ENCODE measurements around the gene BNIP3.

DNA sequence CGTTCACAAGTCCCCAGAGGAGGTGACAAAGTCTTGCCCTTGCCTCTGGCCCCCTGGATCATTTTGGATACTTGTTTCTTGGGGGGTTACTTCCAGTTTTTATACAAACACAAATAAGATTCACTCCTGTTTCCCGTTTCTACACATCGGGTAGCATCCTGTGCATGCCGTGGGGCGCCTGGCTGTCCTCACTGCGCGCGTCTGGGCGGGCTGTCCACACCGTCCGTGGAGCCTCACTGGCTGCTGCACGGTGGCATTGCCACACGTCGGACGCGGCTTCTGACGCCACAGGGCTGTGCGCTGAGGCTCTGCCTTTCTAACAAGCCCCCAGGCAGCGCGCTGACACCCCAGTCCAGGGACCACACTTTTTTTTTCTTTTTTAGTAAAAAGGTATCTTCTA lies 18.4 kb downstream of the BNIP3 start:
- TF ChIP-seq TAF1 (IDR thresholded peaks at IDR 0.05; ENCODE audit: borderline replicate concordance, insufficient read depth, low read length), result no peak
- TF ChIP-seq, protein P1, sequence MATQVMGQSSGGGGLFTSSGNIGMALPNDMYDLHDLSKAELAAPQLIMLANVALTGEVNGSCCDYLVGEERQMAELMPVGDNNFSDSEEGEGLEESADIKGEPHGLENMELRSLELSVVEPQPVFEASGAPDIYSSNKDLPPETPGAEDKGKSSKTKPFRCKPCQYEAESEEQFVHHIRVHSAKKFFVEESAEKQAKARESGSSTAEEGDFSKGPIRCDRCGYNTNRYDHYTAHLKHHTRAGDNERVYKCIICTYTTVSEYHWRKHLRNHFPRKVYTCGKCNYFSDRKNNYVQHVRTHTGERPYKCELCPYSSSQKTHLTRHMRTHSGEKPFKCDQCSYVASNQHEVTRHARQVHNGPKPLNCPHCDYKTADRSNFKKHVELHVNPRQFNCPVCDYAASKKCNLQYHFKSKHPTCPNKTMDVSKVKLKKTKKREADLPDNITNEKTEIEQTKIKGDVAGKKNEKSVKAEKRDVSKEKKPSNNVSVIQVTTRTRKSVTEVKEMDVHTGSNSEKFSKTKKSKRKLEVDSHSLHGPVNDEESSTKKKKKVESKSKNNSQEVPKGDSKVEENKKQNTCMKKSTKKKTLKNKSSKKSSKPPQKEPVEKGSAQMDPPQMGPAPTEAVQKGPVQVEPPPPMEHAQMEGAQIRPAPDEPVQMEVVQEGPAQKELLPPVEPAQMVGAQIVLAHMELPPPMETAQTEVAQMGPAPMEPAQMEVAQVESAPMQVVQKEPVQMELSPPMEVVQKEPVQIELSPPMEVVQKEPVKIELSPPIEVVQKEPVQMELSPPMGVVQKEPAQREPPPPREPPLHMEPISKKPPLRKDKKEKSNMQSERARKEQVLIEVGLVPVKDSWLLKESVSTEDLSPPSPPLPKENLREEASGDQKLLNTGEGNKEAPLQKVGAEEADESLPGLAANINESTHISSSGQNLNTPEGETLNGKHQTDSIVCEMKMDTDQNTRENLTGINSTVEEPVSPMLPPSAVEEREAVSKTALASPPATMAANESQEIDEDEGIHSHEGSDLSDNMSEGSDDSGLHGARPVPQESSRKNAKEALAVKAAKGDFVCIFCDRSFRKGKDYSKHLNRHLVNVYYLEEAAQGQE (IDR thresholded peaks at IDR 0.05; ENCODE audit: insufficient read depth in 1 of 2, low read depth in 2 of 2, low read length in 2 of 2), result no peak

All from PFSK-1 (cell line).